HG02852 (cell line): ENCODE measurements around the gene UBXN10.

ENCODE experiments used
- ATAC-seq: cut with Tn5 transposase; IDR thresholded peaks from one replicate; pipeline ENCODE4 v1.9.1; 2021; ENCODE audit warnings: mild to moderate bottlenecking, moderate library complexity; ENCODE audit not compliant: unreplicated experiment

UBXN10 gene

GRCh38 chr1:20185834-20186782 lies at the start of gene UBXN10, which contains the start of gene PLA2G2C:
Gene UBXN10 (plus strand): TSS chr1:20186096. CDS start chr1:20190562, 4,466 bp downstream.
Gene PLA2G2C (minus strand): TSS chr1:20186518. CDS start chr1:20177363, 9,155 bp downstream.
- no peak for ATAC-seq

- no peak for ATAC-seq
Measured at GRCh38 chr1:20136249-20136648, 49.6 kb upstream of the UBXN10 start.

- ATAC-seq, result no peak
Measured at GRCh38 chr1:20137055-20137454, 48.8 kb upstream of the UBXN10 start.

- ATAC-seq, result no peak
Measured at GRCh38 chr1:20137604-20138003, 48.3 kb upstream of the UBXN10 start.

- no peak for ATAC-seq
Measured at GRCh38 chr1:20138346-20138745, 47.5 kb upstream of the UBXN10 start.

- no peak for ATAC-seq
Measured at GRCh38 chr1:20138961-20139550, 46.8 kb upstream of the UBXN10 start, which contains the start of gene PLA2G2F. Gene PLA2G2F (plus strand): TSS chr1:20139323. CDS start chr1:20139428, 105 bp downstream.

GRCh38 chr1:20139776-20140612 lies 45.9 kb upstream of the UBXN10 start:
- ATAC-seq, result no peak

- no peak for ATAC-seq
Measured at GRCh38 chr1:20141001-20141400, 44.9 kb upstream of the UBXN10 start.

- no peak for ATAC-seq
Measured at GRCh38 chr1:20141466-20141865, 44.4 kb upstream of the UBXN10 start.

GRCh38 chr1:20142001-20142710 lies 43.7 kb upstream of the UBXN10 start:
- no peak for ATAC-seq

GRCh38 chr1:20143318-20143717 lies 42.6 kb upstream of the UBXN10 start:
- no peak for ATAC-seq

GRCh38 chr1:20143734-20144565 lies 41.9 kb upstream of the UBXN10 start:
- no peak for ATAC-seq

- ATAC-seq, result no peak
Measured at GRCh38 chr1:20147846-20148570, 37.9 kb upstream of the UBXN10 start.

- no peak for ATAC-seq
Measured at GRCh38 chr1:20148571-20149500, 37.1 kb upstream of the UBXN10 start.

- ATAC-seq, result no peak
Measured at GRCh38 chr1:20149601-20150325, 36.1 kb upstream of the UBXN10 start.

GRCh38 chr1:20150326-20150705 lies 35.6 kb upstream of the UBXN10 start:
- ATAC-seq, result no peak

GRCh38 chr1:20150969-20151368 lies 34.9 kb upstream of the UBXN10 start:
- ATAC-seq, result no peak
